Superior temporal gyrus (tissue), 1 donor: ENCODE results near the gene FBRS.
A peak's percentile ranks its signal among the peaks of the same experiment; 100 is the strongest.
"Not testable (repeated sequence)": the region's sequence is repeated elsewhere in the genome, so short reads cannot be mapped to it uniquely, and the experiment has no call there.

Source experiments
- DNase-seq: peaks from one replicate; pipeline ENCODE4 v3.0.0-alpha.2; 2016; ENCODE audit errors: extremely low spot score

FBRS gene

DNA sequence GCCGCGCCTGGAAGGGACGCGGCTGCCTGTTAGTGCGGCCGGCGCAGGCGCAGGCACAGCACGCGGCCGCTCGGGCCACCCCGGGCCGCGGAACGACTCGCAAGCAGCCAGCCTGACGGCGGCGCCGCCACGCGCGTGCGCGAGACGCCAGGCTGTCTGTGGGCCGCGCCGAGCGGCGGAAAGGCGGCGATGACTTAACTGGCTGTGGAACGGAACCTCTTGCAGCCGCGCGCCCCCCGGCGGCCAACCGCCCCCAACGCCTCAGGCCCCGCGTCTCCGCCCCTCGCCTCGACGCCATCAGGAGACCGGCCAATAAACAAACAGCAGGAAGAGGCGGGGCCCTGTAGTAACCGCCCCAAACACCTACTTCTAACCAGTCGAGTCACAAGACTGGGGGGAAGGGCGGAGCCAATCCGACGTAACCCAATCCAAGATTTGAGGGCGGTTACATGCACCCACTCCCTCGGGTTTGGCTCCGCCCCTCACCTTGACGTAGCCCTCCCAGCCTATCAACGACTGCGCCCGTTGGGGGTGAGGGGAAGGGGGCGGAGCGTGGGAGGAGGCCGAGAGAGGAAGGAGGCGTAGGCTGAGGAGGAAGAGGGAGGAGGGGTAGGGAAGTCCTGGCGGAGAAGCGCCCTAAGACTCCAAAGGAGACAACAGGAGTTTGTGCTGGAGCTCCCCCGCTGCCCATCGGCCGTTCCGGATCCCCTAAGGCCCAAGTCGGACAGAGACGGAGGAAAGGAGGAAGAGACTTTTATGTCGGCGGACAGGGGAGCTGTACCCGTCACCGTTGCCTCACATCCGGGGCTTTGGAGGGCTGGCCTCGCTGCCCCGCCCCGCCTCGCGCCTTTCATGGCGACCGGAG lies at the start of gene FBRS:
FBRS (plus strand) TSS at position 566 of the 865 bp plus-strand sequence. CDS start 1,088 bp downstream, outside the sequence.
- DNase-seq, result peak; percentile 100

DNA sequence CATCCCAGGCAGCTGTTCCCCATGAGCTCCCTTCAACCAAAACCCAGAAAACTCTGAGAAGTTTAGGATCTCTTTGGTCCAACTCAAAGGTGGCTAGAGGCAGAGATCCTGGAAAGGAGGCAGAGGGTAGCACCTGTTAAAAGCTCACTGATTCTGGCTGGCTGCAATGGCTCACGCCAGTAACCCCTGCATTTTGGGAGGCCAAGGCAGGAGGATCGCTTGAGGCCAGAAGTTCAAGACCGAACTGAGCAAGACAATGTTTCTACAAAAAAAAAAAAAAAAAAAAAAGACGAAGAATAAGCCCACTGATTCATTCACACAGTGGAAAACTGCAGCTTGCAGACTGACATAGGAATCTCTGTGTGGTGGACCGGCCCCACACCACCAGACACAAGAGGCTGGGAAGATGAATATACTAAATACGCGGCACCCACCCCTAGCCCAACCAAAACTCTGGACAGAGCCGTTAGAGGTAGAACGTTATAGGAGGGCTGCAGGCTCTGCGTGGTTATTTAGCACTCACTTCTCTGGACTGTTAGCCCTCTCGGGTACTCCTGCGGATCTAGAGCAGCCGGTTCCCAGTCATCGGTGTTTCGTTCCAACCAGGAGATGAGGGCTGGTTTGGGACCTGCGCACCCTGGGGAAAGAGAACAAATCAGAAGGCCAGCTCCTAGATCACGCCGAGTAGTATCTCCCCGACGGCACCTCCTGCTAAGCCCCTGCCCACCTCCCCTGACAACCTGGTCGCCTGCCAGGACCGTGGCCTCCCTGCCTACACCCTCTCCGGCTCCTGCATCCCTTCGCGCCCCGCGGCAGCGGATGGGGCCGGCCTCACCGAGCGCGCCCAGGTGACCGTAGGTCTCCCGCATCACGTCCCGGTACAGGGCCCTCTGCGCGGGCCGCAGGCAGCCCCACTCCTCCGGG lies 49.0 kb upstream of the FBRS start:
- DNase-seq, result peak; percentile 36

DNA sequence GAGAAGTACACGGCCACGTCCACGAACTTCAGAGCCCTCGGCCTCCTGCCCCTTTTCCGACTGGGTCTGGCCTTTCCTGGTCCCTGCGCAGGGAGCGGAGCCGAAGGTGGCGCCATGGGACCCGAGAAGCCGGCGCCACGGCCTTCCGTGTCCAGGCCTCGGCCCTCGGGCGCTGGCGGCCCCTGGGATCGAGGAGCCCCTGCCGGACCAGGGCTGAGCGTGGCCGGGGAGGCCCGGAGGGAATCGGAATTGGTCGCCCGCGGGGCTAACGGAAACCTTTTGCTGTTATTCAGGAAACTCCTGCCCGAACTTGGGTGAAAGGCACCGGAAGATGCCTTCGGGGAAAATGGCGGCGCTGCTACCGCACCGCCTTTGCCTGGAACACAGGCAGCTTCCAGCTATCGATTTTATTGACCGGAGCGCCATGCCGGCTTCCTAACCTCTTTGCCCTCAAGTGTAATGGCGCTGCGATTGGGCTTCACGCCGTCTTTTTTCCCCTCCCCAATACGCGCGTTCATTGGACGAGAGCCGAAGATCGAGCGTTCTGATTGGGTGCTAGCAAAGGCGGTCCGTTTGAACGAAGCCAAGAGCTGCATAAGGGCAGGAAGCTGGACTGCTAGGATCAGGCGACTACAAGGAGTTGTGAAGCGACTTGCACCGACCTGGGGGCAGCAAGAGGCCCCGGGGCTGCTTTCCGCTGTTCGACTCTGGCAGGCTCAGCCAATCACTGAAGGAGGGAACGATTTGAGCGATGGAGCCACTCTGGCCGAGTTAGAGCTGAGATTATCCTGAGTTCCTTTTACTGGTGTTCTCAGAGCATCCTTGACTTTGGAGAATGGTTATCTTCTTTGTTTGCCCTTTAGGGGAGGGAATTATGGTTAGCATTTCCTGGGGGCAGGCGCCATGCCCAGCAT lies 48.0 kb upstream of the FBRS start, which contains the start of gene ZNF689:
ZNF689 (minus strand) TSS at position 464 of the 914 bp plus-strand sequence; CDS start at position 116, 348 bp downstream.
- peak; percentile 100 for DNase-seq

DNA sequence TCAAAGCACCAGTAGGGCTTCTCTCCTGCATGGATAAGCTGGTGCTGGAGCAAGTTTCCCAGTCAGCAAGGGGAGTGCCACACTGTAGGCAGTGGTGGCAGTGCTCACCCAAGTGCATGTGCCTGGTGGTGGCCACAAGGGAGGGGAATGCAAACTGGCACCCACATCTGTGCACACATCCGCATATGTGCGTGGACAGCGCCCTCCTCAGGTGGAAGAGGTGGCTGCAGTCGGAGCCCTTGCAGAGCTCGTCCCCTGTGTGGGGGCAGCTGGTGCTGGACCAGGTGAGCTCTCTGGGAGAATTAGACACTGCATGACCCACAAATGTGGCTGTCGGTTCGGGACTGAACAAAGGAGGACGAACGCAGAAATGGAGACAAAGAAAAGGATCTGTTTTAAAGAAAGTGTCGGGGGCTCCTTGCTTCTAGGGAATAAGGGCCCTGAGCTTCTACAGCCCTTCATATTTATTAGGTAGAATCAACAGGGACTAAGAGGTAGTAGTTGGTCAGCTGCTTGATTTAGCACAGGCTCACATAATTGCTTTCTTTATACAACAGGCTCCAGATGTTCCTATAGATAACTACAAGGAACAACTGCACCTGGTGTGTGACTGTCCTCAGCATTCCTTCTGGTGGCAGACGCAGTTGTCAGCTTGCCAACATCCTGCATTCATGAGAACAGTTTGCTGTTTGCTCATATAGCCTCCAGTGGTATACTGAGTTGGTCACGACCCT lies 42.7 kb upstream of the FBRS start:
- no peak for DNase-seq

DNA sequence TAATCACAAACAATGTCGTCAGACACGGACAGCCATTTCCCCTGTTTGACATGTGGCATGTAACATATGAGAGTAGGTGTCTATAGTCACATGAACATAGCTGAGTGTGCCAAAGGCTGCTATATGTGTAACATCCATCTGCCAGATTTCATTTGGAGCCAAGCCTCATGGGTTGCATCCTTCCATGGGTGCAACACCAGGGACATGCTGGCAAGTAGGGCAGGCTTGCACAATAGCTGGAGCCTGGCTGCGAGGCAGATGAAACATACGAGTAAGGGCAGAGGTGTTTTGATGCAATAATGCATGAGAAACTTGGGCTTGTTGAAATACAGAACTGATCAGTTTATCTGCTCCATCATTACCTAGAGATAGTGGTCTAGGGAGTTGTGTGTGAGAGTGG lies 39.0 kb upstream of the FBRS start:
- DNase-seq, result no peak

DNA sequence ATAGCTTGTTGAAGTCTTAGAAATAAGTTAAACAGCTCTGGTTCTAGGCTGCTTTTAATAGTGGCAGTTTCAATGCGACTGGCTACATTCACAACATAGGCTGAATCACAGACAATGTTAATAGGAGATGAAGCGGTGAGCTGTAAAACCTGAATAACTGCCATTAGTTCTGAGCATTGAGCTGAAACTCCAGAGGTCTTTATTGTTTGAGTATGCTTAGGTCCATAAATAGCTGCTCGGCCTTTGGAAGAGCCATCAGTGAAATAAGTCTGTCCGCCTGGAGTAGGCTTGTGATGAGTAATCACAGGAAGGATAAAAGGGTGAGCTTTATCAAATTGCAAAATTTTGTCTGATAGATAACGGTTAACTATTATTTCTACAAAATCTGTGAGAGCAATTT lies 38.6 kb upstream of the FBRS start:
- no peak for DNase-seq

DNA sequence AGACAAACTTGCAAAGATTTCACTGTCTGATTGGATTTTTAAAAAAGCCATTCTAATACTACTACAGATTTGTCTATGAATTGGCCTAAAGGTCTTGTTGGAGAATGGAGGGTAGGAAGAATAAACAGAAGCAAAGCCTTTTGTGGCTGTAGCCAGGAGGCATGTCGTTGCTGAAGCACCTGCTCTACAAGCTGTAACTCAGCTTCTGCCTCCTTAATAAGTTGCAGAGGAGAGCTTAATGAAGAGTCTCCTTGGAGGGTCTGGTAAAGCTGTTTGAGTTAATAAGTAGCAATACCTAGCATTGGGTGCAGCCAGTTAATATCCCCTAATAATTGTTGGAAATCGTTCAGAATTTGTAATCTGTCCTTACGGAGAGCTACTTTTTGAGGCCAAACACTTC lies 38.1 kb upstream of the FBRS start:
- no peak for DNase-seq

DNA sequence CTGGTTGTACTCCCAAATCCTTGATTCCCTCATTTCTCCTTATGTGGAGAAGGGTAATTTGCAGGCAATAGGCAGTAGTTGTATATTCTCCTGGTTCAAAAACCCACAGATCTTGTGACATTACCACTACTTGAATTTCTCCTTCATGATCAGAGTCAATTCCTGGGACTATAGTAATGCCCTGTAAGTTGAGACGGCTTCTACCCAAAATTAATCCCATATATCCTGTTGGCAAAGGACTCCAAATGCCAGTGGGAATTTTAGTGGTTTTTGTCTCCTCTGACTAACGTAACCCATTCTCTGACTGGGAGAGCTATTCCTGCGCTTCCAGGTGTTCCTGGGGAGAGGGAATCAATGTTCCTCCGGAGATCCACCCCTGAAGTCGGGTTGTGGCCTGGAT lies 36.5 kb upstream of the FBRS start:
- no peak for DNase-seq

DNA sequence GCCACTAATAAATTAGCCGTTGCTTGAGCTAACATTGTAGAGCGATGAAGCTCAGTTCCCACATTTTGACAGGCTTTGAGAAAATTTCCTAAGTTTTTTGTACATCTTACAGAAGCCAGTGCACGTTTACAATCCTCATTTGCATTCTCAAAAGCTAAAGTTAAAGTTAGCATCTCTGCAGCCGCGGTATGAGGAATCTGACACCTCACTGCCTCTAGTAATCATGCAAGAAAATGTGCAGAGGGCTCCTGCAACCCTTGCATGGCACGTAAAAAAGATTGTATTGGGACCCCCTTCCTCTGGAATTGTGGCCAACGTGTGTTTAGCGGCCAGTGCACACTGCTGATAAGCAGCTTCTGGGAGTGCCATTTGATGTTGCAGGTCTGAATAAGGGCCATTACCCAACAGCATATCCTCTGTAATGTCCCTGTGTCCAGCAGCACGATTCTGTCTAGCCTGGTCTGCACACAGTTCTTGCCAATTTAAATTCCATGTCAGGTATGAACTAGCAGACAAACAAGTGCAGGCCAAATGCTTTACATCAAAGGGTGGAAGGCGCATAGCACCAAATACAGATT lies 35.7 kb upstream of the FBRS start:
- DNase-seq, result no peak

DNA sequence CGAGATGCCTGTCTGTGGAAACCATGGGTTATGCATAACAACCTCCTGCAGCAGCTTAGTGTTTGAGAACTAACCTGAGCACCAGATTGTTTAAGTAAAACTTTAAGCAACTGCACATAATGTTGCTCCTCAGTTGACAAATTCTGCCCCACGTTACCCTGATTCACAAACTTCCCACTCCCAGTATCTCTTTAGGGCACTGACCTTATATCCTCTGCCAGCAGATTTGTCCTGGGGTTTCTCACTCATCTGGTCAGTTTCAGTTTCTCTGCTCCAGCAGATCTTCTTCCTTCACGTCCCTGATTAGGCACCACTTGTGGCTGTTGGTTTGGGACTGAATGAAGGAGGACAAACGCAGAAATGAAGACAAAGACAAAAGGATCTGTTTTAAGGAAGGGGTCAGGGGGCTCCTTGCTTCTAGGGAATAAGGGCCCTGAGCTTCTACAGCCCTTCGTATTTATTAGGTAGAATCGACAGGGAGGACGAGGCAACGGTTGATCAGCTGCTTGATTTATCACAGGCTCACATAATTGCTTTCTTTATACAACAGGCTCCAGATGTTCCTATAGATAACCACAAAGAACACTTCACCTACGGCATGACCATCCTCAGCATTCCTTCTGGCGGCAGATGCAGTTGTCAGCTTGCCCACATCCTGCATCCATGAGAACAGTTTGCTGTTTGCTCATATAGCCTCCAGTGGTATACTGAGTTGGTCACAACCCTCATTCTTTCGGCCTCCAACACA lies 34.5 kb upstream of the FBRS start:
- DNase-seq, result no peak

DNA sequence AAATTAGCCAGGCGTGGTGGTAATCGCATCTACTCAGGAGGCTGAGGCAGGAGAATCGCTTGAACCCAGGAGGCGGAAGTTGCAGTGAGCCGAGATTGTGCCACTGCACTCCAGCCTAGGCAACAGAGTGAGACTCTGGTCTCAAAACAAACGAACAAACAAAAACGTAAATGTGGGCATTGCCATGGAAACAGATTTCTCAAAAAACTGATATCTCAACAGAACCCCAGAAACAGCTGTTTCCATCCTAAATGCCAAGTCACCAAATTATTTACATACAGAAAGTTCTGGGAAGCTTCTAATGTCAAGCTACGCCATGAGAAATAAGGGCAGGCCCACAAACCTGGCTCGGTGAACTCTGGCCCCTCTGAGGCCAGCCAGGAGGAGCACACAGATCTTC lies 32.0 kb upstream of the FBRS start:
- no peak for DNase-seq

DNA sequence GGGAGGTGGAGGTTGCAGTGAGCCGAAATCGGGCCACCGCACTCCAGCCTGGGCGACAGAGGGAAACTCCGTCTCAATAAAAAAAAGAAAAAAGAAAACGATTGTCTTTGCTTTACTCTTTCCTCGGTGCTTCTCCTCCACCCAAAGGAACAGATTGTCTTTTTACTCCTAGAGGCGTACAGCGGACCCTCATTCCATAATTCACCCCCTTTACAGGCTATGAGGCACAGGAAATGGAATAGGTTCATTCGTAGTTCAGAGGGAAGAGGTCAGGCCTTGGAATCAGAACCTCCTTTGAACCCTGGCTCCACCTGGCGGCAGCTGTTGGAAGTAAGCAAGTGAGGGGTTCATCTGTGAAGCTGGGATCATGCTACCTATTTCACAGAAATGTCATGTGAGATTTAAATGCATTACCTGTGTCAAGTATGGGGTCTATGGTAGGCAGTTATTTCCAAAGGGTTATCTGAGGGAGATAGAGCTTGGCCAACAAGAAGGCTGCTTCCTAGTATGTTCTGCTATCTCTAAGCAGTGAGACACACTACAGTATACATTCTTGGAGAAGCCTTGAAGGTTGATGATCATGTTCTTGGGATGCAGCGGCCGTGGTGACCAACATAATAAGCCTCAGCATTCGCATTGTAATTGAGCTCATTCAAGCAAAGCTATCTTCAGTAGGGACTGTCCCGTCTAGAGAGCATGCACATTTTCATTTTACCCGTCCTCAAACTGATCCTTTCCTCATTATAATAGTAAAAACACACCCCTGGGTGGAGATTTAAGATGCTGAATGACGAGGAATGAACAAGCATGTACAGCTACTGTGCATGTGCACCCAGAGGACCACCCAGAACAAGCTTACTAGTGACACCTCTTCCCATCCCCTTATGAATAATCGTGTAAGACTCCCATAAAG lies 29.3 kb upstream of the FBRS start:
- peak; percentile 94 for DNase-seq

DNA sequence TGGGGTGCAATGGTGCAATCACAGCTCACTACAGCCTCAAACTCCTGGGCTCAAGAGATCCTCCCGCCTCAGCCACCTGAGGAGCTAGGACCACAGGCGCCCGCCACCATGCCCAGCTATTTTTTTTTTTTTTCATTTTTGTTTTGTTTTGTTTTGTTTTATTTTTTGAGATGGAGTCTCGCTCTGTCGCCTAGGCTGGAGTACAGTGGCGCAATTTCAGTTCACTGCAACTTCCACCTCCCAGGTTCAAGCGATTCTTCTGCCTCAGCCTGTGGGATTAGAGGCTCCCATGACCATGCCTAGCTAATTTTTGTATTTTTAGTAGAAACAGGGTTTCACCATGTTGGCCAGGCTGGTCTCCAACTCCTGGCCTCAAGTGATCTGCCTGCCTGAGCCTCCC lies 25.8 kb upstream of the FBRS start:
- not testable (repeated sequence) for DNase-seq

DNA sequence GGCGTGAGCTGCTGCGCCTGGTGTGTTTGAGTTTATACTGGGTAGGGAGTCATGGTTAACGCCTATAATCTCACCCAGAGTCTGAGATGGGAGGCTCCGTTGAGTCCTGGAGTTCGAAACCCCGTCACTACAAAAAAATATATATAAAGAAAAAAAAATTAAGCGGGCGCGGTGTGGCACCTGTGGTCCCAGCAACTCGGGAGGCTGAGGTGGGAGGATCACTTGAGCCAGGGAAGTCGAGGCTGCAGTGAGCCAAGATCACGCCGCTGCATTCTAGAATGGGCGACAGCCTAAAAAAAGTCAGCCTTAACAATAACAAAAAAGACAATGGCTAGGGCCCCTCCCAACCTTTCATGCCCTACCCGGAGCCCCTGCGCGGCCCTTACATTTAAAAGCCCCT lies 24.7 kb upstream of the FBRS start:
- no peak for DNase-seq

DNA sequence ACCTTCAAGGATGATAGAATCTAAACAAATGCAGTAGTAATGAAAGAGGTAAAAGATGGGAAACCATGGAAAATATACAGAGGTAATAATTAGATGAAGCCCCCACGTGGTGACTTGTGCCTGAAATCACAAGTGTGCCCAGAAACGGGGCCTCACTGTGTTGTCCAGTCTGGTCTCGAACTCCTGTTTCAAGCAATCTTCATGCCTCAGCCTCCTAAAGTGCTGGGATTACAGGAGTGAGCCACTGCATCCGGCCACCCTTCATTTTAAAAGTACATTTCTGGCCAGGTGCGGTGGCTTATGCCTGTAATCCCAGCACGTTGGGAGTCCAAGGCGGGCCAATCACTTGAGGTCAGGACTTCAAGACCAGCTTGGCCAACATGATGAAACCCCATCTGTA lies 21.6 kb upstream of the FBRS start:
- no peak for DNase-seq

DNA sequence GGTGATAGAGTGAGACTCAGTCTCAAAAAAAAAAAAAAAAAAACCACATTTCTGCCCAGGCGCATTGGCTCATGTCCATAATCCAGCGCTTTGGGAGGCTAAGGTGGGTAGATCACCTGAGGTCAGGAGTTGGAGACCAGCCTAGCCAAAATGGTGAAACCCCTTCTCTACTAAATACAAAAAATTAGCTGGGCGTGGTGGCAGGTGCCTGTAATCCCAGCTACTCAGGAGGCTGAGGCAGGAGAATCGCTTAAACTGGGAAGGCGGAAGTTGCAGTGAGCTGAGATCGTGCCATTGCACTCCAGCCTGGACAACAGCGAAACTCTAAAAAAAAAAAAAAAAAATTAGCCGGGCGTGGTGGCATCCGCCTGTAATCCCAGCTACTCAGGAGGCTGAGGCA lies 21.1 kb upstream of the FBRS start:
- not testable (repeated sequence) for DNase-seq

DNA sequence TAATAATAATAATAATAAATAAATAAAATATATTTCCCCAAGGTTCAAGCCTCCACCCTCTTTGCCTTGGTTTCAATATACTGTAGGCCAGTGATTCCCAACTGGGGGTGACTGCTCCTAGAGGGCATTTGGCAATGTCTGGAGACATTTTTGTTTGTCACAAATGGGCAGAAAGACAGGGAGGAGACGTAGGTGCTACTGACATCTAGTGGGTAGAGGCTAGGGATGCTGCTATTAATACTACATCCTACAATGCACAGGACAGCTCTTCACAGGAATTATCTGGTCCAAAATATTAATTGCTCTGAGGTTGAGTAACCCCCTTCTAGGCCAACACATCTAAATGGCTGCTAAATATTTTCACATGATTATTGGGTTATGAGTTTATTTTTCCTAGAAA lies 20.3 kb upstream of the FBRS start:
- no peak for DNase-seq

DNA sequence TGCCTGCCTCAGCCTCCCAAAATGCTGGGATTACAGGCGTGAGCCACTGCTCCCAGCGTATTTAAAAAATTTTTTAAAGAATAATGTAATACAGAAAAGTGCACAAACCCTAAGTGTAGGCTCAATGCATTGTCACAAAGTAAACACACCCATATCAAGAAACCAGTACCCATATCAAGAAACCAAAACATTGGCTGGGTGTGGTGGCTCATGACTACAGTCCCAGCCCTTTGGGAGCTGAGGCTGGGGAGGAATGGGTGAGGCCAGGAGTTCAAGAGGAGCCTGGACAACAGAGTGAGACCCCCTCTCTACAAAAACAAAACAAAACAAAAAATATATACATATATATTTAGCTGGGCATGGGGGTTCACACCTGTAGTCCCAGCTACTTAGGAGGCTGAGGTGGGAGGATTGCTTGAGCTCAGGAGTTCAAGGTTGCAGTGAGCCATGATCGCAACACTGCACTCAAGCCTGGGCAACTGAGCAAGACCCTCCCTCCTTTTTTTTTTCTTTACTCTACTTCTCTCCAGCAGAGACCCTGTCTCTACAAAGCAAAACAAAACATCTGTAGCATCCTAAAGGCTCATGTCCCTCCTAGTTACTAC lies 16.8 kb upstream of the FBRS start:
- DNase-seq, result no peak
